K562 (cell line): Measurements from ENCODE around the gene AP1G1. TPM values are rescaled to one million over a fixed set of nuclear protein-coding genes. Genes with fewer than 3 reads are reported as not detected.

Experiments
- ATAC-seq: fragments of 200-7000 bp; cut with Tn5 transposase; 3 replicates; pipeline ENCODE4 v1.9.1; 2020; ENCODE audit warnings: moderate library complexity
- BruUV-seq: library from RNA; stranded (reverse); fragments of 400-500 nt; replicated peaks from 2 replicates; lab custom pipeline; 2021; lab: Mats Ljungman, UMichigan
- CTCF ChIA-PET: fragments of 300-600 bp; formaldehyde crosslinking; extraction: SDS; loops from one replicate; lab custom pipeline; 2021; ENCODE audit warnings: low intra/inter-chr PET ratio; lab: Yijun Ruan, JAX
- POLR2A ChIA-PET: fragments of 300-600, 350-650 bp; sonication (Branson Sonifier 250); formaldehyde crosslinking; extraction: SDS; loops from one replicate; lab custom pipeline; 2021; ENCODE audit warnings: antibody characterized with exemption, inconsistent platforms; lab: Yijun Ruan, JAX
- DNase-seq, 4 experiments: peaks; one replicate each; pipeline versions ENCODE4 v3.0.0 to v3.0.0-alpha.2; 2011 to 2018; ENCODE audit warnings: low spot score in 3 of 4, mixed read lengths in 3 of 4; ENCODE audit errors: extremely low read depth in 1 of 4
- FAIRE-seq: peaks from 2 replicates; lab custom pipeline; 2011; peaks lifted over from hg19 to GRCh38; lab: Jason Lieb, UNC
- H2AFZ ChIP-seq: 2 replicates; pipeline ENCODE4 v1.6.0; 2011; ENCODE audit warnings: low read depth, low read length, control low read depth, inconsistent platforms
- H3K27ac ChIP-seq: fragments of 200-600 bp; 3 replicates; pipeline ENCODE4 v1.8.0; 2011; ENCODE audit warnings: low read depth, mild to moderate bottlenecking, control low read depth, inconsistent platforms, low read length, moderate library complexity, mixed read lengths; ENCODE audit errors: extremely low read depth
- H3K27me3 ChIP-seq, 2 experiments: fragments of 300-600 bp in 1 of 2; 2 replicates in 1 of 2; 3 replicates in 1 of 2; pipeline versions ENCODE4 v1.6.0 to v1.8.0; 2011; ENCODE audit warnings: inconsistent platforms in 2 of 2, low read length in 2 of 2, mild to moderate bottlenecking in 1 of 2, mixed read lengths in 1 of 2, moderate library complexity in 1 of 2; ENCODE audit not compliant: control insufficient read depth in 2 of 2, insufficient read depth in 2 of 2
- H3K36me3 ChIP-seq: fragments of 300-600 bp; 3 replicates; pipeline ENCODE4 v1.8.0; 2011; ENCODE audit warnings: mild to moderate bottlenecking, low read length, inconsistent platforms; ENCODE audit not compliant: control insufficient read depth, insufficient read depth
- H3K4me1 ChIP-seq, 2 experiments: fragments of 200-600 bp in 1 of 2; replicated peaks in 1 of 2; 2 replicates in 1 of 2; 3 replicates in 1 of 2; pipeline versions ENCODE4 v1.5.1 to v1.8.0; 2011; ENCODE audit warnings: inconsistent platforms in 2 of 2, low read length in 2 of 2, mild to moderate bottlenecking in 1 of 2, mixed read lengths in 1 of 2, moderate library complexity in 1 of 2; ENCODE audit not compliant: control insufficient read depth in 2 of 2, insufficient read depth in 2 of 2
- H3K4me2 ChIP-seq: 2 replicates; pipeline ENCODE4 v1.6.1; 2011; ENCODE audit warnings: low read length, control low read depth, inconsistent platforms, mixed read lengths; ENCODE audit not compliant: insufficient read depth
- H3K4me3 ChIP-seq: fragments of 200-600 bp; sonication (generic), shearing (Covaris generic); 2 replicates; pipeline ENCODE4 v1.5.1; 2016; ENCODE audit warnings: control low read depth, inconsistent platforms
- H3K79me2 ChIP-seq: fragments of 200-600 bp; 3 replicates; pipeline ENCODE4 v1.8.0; 2011; ENCODE audit warnings: low read length, inconsistent platforms; ENCODE audit not compliant: control insufficient read depth, insufficient read depth
- H3K9ac ChIP-seq, 2 experiments: 2 replicates each; pipeline versions ENCODE4 v1.6.0 to v1.6.1; 2011; ENCODE audit warnings: low read depth in 2 of 2, low read length in 2 of 2, control low read depth in 1 of 2, inconsistent platforms in 1 of 2, mild to moderate bottlenecking in 1 of 2, mixed read lengths in 1 of 2; ENCODE audit not compliant: insufficient read depth in 1 of 2
- H3K9me1 ChIP-seq: one replicate; pipeline ENCODE4 v1.6.0; 2011; ENCODE audit warnings: inconsistent platforms, mild to moderate bottlenecking, low read length, moderate library complexity; ENCODE audit not compliant: control insufficient read depth, insufficient read depth
- H3K9me3 ChIP-seq: replicated peaks from 2 replicates; pipeline ENCODE4 v1.5.1; 2011; ENCODE audit warnings: low read depth, low read length, inconsistent platforms; ENCODE audit not compliant: control insufficient read depth, insufficient read depth
- H4K20me1 ChIP-seq: replicated peaks from 2 replicates; pipeline ENCODE4 v1.6.1; 2011; ENCODE audit warnings: low read length, inconsistent platforms, mixed read lengths; ENCODE audit not compliant: control insufficient read depth, insufficient read depth
- ATF1 ChIP-seq, 2 experiments: fragments of 450-650 bp in 1 of 2; IDR thresholded peaks; 2 replicates each; pipeline ENCODE4 v1.6.1; 2016; ENCODE audit warnings: missing compliant biosample characterization in 1 of 2, missing genetic modification characterization in 1 of 2
- DMBX1 ChIP-seq: fragments of 250-450 bp; sonication (Bioruptor Pico); IDR thresholded peaks from 2 replicates; pipeline ENCODE4 v1.8.0; 2022; ENCODE audit warnings: inconsistent platforms, mild to moderate bottlenecking, moderate library complexity, borderline replicate concordance
- ILK ChIP-seq: fragments of 450-650 bp; IDR thresholded peaks from 2 replicates; pipeline ENCODE4 v1.6.1; 2016; ENCODE audit warnings: missing genetic modification characterization, low read depth, mild to moderate bottlenecking, missing compliant biosample characterization, moderate library complexity, borderline replicate concordance
- LCOR ChIP-seq: sonication (generic); formaldehyde crosslinking; IDR thresholded peaks from 2 replicates; pipeline ENCODE4 v1.8.0; 2022; ENCODE audit warnings: mild to moderate bottlenecking, missing genetic modification reagents
- MEF2D ChIP-seq: conservative IDR thresholded peaks from 2 replicates; pipeline ENCODE4 v1.6.1; 2016; ENCODE audit warnings: low read depth, missing genetic modification characterization, missing compliant biosample characterization
- OTX1 ChIP-seq: fragments of 450-650 bp; formaldehyde crosslinking; IDR thresholded peaks from 2 replicates; pipeline ENCODE4 v1.4.0; 2022; ENCODE audit warnings: mild to moderate bottlenecking
- RAD21 ChIP-seq, 2 experiments: fragments of 250-450 bp in 1 of 2; fragments of 450-650 bp in 1 of 2; sonication (Bioruptor Pico) in 1 of 2; formaldehyde crosslinking in 1 of 2; IDR thresholded peaks in 1 of 2; conservative IDR thresholded peaks in 1 of 2; 2 replicates each; pipeline versions ENCODE4 v1.4.0 to v1.8.0; 2020 to 2022; ENCODE audit warnings: mild to moderate bottlenecking in 2 of 2, moderate library complexity in 1 of 2
- SMARCE1 ChIP-seq: fragments of 450-650 bp; IDR thresholded peaks from 2 replicates; pipeline ENCODE4 v1.7.1; 2016; ENCODE audit warnings: mild to moderate bottlenecking
- SOX6 ChIP-seq: fragments of 450-650 bp; IDR thresholded peaks from 2 replicates; pipeline ENCODE4 v1.6.1; 2014; ENCODE audit warnings: mild to moderate bottlenecking
- TAF1 ChIP-seq: IDR thresholded peaks from 2 replicates; pipeline ENCODE4 v1.6.1; 2011; ENCODE audit warnings: mild to moderate bottlenecking, low read length, moderate library complexity; ENCODE audit not compliant: insufficient read depth, control insufficient read depth, severe bottlenecking; ENCODE audit errors: extremely low read depth
- XRCC4 ChIP-seq: IDR thresholded peaks from one replicate; pipeline ENCODE4 v1.6.1; 2011; ENCODE audit not compliant: insufficient read depth, insufficient read length; ENCODE audit errors: extremely low read depth
- ZC3H8 ChIP-seq: fragments of 450-650 bp; IDR thresholded peaks from 2 replicates; pipeline ENCODE4 v1.6.1; 2017
- ZNF212 ChIP-seq: fragments of 450-650 bp; formaldehyde crosslinking; IDR thresholded peaks from 2 replicates; pipeline ENCODE4 v1.4.0; 2020; ENCODE audit warnings: mild to moderate bottlenecking
- ZNF217 ChIP-seq: sonication (generic); formaldehyde crosslinking; IDR thresholded peaks from 2 replicates; pipeline ENCODE4 v1.8.0; 2022; ENCODE audit warnings: mild to moderate bottlenecking, missing genetic modification reagents
- WGBS: fragments of 100-300 bp; shearing (Covaris generic); methylation state at CpG from one replicate; pipeline ENCODE4 v1.1.6; 2016; ENCODE audit warnings: low coverage, mixed read lengths; ENCODE audit not compliant: insufficient coverage; ENCODE audit errors: missing lambda C conversion rate; 5-methylcytosine and 5-hydroxymethylcytosine counted together
- in situ Hi-C: fragments of 300-500 bp; cut with MboI; formaldehyde crosslinking; loops from 4 replicates; pipeline ENCODE4 v1.15.0; 2018; ENCODE audit warnings: inconsistent platforms, mixed read lengths
- intact Hi-C: fragments of 100-400 bp; cut with micrococcal nuclease; formaldehyde crosslinking; loops from 2 replicates; pipeline ENCODE4 v1.14.2; 2022
- polyA plus RNA-seq, 8 experiments: library from polyadenylated mRNA; depleted of rRNA in 4 of 8; stranded (reverse) in 5 of 8; unstranded in 3 of 8; fragments of >200 nt; fragmentation: Nextera tagmentation in 2 of 8; fragmentation: Illumina TruSeq in 1 of 8; extraction: Ambion mirVana in 2 of 8; extraction: Trizol in 1 of 8; gene quantifications; 2 replicates each; pipeline versions ENCODE4 v1.2.1 to v1.2.3, GENCODE V29; 2011 to 2014; ENCODE audit warnings: inconsistent platforms in 1 of 8, missing spikeins in 1 of 8
- total RNA-seq, 7 experiments: library from RNA; depleted of rRNA in 6 of 7; stranded (reverse); fragments of >200 nt in 6 of 7; fragmentation: Illumina TruSeq in 2 of 7; extraction: Trizol in 2 of 7; gene quantifications; 2 replicates each; pipeline versions ENCODE4 v1.2.1 to v1.2.3, GENCODE V29; 2011 to 2021; ENCODE audit warnings: low replicate concordance in 1 of 7
- TF ChIP-seq, protein P1 (sequence below): fragments of 450-650 bp; IDR thresholded peaks from 2 replicates; pipeline ENCODE4 v1.6.1; 2016; ENCODE audit warnings: low read depth, mild to moderate bottlenecking, moderate library complexity

Gene AP1G1
- total and polyA plus RNA-seq, 9 of the 15 experiments (the other 6 are each of a cell fraction or from before 2014, with no cell fraction given): 7.0 to 59.2 (median 42.0) TPM

DNA sequence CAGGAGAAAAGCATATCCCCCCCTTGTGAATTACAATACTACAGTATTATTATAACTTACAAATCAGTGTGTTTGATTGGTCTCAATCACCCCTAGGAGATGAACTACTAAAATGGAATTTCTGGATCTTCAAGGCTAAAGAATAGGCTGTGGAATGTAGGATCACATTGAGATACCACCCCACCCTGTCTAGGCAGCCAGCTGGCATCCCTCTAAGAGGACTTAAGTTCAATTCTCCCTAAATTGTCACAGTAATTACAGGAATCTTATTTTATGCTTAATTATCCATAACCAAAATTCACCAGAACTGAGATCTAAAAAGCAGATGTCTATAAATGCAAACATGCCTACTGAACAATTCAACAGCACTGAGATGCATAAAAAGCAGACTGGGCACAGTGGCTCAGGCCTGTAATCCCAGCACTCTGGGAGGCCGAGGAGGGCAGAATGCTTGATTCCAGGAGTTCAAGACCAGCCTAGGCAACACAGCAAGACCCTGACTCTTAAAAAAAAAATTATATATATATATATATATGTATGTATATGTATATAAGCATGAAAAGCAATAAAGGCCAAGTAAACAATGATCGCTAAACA lies 12.0 kb downstream of the AP1G1 start:
- TF ChIP-seq SOX6 (no peak), MEF2D (no peak), DMBX1 (no peak), ILK (no peak), OTX1 (CRISPR knock-in tag) (no peak)
- TF ChIP-seq, all 486 proteins: peak for 0
- H3K4me1 ChIP-seq: no peaks in the 10 kb centered on the region; a peak in 2 of 5 replicates
- in situ Hi-C loops: no loop called here
- FAIRE-seq (no peak), ATAC-seq (no peak), DNase-seq (no peak)
- no peak overlapping the region for H3K4me2 ChIP-seq
- H3K79me2 ChIP-seq: peaks cover 86% of the 10 kb centered on the region
- no peaks in the 10 kb centered on the region for H3K9me1 ChIP-seq
- ChIA-PET POLR2A (interaction anchor here (2.1 to 2.4 kb wide), 2 partner anchors 9 to 11 kb away, joined by 8 to 25 read pairs; partner anchors contain the start of gene AP1G1), CTCF (no interaction called here)
- no peak overlapping the region for H2AFZ ChIP-seq
- BruUV-seq: no TSS peak
- H3K4me3 ChIP-seq: no peak overlapping the region
- H3K9me3 ChIP-seq: no peaks in the 10 kb centered on the region
- peaks cover 44% of the 10 kb centered on the region; the same call in 1 of the 3 replicates for H3K36me3 ChIP-seq
- H3K27ac ChIP-seq: no peak overlapping the region
- H3K27me3 ChIP-seq: no peaks in the 10 kb centered on the region
- intact Hi-C loops: no loop called here
- H4K20me1 ChIP-seq: peaks cover 12% of the 10 kb centered on the region
- no peak overlapping the region for H3K9ac ChIP-seq
- WGBS: 89% methylated on average over 2 of the region's 2 CpGs

DNA sequence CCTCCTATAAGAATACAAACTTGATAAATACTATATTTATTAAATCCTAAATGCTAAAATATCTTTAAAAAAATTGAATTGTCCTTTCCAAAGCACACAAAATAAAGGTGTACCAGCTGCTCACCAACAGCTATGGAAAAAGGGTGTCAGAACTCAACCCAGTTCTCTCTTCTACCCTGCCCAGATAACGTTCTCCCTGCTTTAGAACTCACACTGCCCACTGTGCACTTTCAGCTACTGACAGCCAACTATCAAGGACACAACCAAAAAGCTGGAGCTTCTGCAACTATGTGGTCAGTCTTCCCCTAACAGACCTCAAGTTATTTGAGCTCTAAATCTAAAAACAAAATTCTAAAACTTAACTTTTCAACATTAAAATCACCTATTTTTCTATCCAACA lies 13.7 kb downstream of the AP1G1 start:
- intact Hi-C loops: no loop called here
- Histone ChIP-seq H4K20me1 (peaks cover 12% of the 10 kb centered on the region), H3K9me1 (no peaks in the 10 kb centered on the region), H3K27ac (no peak overlapping the region; the same call in 2 of the 3 replicates), H3K4me3 (no peak overlapping the region), H3K36me3 (peaks cover 38% of the 10 kb centered on the region; the same call in 1 of the 3 replicates), H3K4me2 (no peak overlapping the region), H3K9me3 (no peaks in the 10 kb centered on the region), H2AFZ (no peak overlapping the region), H3K79me2 (peaks cover 93% of the 10 kb centered on the region), H3K4me1 (no peaks in the 10 kb centered on the region; a peak in 2 of 5 replicates)
- 63% methylated on average over 1 of the region's 1 CpG for WGBS
- in situ Hi-C loops: no loop called here
- POLR2A ChIA-PET: interaction anchor here (0.9 to 2.4 kb wide), 6 partner anchors 10 to 60 kb away, joined by 3 to 25 read pairs (median 6); partner anchors contain the start of genes AP1G1 and ATXN1L
- ATAC-seq: peak; percentile 41; the same call in 2 of the 3 replicates
- DNase-seq: no peak
- peak; percentile 37 for FAIRE-seq
- no peak for TF ChIP-seq ATF1 (CRISPR knock-in tag; IDR thresholded peaks at IDR 0.05)
- TF ChIP-seq ATF1 (tag; IDR thresholded peaks at IDR 0.05): no peak
- no peak for TF ChIP-seq ZC3H8
- TF ChIP-seq ZNF212: no peak
- no peak for TF ChIP-seq SMARCE1
- TF ChIP-seq TAF1: no peak
- no peak for TF ChIP-seq XRCC4
- TF ChIP-seq RAD21 (CRISPR knock-in tag; conservative IDR thresholded peaks at IDR 0.05 in 1 of 2, IDR thresholded peaks at IDR 0.05 in 1 of 2): no peak
- TF ChIP-seq, protein P1, sequence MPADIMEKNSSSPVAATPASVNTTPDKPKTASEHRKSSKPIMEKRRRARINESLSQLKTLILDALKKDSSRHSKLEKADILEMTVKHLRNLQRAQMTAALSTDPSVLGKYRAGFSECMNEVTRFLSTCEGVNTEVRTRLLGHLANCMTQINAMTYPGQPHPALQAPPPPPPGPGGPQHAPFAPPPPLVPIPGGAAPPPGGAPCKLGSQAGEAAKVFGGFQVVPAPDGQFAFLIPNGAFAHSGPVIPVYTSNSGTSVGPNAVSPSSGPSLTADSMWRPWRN: no peak
- no peak for TF ChIP-seq LCOR (CRISPR knock-in tag)
- no peak for TF ChIP-seq ZNF217 (CRISPR knock-in tag)
- TF ChIP-seq, all 486 proteins: peak for 0
- CTCF ChIA-PET: no interaction called here
- H3K27me3 ChIP-seq: no peaks in the 10 kb centered on the region
- no TSS peak for BruUV-seq
- no peak overlapping the region for H3K9ac ChIP-seq
